ENCODE data around the gene CCDC157.

The CCDC157 gene

DNA sequence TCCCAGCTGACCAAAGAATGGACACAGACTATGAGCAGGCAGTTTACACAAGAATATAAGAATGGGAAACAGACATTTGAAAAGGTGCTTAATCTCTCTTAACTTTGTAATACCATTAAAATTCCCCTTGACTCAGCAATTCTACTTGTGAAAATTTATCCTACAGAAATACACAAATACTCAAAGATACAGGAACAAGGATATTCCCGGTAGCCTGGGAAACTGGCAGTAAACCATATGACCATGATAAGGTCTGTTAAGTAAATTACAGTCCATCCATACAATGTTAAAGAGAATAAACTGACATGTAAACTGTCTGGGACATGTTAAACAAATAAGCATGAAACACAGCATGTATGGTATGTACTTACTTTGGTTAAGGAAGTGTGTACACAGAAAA lies 60.0 kb downstream of the CCDC157 start:
- DNase-seq, result no peak

DNA sequence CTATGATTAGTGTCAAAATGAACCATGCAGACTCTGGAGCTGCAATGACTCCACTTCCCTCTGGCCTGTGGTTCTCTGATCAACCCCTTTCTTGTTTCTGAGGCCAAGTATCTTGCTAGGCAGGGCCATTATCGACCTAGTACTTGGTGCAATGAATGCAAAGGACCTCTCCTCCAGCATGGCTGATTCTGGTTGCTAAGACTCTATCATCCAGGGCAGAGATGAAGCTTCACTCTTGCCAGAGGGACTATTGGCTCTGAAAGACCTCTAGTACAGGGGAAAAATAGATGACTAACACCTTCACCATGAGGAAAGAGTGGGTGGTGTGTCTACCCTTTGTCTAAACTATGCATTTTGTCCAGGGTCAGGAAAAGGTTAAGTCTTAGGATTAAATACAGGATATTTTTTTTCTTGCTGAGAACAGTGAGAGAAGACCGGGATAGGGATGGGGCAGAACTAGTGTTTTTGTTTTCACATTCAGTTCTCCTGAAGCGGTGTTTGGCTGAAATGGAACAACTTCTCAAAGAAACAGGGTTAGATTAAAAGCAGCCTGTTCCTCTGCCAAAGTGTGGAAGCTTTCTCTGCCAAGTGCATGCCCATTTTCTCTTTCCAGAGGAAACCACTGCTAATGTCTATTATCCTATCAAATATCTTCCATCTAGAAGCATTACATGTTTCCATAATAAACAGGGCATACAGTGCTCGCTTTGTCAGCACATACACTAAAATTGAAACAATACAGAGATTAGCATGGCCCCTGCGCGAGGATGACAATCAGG lies 63.7 kb downstream of the CCDC157 start:
- DNase-seq, result no peak

DNA sequence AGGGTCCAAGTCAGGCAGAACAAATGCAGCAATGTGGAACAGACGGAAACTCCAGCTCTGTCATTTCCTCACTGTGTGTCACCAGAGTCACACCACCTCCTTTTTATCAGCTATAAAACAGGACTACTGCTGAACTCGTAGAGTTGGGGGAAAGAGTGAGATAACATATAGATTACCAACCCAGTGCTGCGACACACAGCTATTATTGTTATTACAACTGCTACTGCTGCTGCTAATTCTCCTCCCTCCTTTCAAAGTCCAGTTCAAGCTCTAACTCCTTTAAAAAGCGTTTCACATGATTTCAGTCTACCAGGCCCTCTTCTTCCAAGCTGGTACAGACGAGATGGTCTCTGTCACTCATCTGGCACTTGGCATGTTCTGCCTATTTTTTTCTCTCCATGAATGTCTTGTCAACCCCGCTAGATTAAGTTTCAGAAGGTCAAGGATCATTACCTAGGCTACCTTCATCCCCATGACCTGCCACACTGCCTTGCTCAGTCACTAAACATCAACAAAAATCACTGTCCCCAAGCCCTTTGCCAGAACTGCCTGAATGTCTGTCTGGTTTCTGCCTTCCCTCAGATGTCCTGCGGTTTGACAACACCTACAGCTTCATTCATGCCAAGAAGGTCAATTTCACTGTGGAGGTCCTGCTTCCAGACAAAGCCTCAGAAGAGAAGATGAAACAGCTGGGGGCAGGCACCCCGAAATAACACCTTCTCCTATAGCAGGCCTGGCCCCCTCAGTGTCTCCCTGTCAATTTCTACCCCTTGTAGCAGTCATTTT lies 65.1 kb downstream of the CCDC157 start:
- DNase-seq, result no peak

DNA sequence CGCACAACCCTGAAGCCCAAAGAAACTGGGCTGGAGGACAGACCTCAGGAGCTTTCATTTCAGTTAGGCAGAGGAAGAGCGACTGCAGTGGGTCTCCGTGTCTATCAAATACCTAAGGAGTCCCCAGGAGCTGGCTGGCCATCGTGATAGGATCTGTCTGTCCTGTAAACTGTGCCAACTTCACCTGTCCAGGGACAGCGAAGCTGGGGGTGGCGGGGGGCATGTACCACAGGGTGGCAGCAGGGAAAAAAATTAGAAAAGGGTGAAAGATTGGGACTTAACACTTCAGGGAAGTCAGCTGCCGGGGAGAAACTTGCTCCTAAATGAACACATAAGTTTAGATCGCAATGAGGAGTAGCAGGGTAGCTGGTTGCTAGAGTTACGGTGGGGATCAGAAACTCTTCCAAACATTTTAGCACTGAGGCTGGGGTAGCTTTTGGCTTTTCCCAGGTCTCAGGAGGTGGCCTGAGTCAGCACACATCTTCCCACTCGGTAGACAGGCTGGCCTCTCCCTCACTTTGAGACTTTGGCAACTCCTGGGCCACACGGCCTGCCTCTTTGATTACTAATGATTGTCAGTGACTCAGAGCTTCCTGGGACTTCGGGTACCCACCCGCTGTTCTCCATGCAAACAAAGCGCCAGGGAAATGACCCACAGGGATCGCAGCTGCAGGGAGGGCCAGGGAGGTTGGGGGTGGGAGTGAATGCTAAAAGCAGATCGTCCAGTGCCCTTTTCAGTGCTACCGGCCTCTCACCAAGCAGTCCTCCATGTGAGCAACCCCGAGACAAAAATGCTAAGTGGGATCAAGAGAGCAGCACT lies 65.9 kb downstream of the CCDC157 start:
- peak; percentile 55 for DNase-seq

DNA sequence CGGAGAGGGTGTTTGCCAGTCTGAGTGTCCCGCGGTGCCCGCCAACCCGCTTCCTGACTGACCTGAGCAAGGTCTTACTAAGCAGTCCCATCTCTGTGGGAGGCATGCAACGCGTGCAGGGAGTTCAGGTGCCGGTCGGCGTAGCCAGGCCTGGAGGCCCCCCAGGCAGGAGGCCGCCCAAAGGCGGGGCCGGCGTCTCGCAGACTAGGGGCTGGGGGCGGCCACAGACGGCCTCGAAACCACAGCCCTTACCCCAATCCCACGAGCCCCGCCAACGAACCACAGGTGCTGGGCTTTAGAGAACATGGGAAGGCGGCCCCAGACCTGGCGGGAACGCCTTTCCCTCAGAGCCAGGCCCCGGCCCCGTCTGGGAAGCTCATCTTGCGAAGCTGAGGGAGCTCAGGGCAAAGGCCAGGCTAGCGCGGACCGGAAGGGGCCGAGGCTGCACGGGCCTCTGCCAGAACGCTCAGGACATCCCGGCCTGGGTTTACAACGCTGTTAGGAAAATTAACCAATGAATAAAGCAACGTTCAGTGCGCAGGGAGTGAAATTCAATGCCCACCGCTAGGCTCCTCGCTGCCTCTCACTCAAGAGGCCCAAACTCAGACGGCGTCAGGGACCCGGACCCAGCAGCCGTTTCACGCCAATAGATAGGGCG lies 66.6 kb downstream of the CCDC157 start:
- DNase-seq, result peak; percentile 57

DNA sequence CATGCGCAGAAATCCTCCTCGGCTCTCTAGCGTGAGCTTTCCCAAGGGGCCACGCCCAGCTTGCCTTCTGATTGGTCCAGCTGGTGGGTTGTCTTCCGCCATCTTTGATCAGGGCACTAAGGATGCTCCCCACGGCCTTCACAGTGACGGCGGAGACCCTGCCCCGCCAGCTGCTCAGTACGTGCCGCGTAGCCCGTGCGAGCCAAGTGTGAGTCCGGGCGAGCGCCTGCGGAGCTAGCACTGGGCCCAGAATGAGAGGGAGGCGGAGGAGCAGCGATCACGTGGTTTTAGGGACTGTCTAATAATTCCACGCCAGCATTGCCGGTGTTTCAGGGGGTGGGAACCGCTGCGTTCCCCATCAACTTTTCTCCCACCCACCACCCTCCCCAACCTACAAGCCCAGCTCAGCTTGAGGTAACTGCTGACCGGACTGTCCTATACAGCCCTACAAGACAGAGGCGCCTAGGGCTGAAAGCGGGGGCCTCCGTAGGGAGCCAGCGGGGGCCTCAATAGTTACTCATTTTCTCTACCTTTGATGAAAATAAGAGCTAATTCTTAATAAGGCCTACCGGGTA lies 67.2 kb downstream of the CCDC157 start:
- DNase-seq, result peak; percentile 100

DNA sequence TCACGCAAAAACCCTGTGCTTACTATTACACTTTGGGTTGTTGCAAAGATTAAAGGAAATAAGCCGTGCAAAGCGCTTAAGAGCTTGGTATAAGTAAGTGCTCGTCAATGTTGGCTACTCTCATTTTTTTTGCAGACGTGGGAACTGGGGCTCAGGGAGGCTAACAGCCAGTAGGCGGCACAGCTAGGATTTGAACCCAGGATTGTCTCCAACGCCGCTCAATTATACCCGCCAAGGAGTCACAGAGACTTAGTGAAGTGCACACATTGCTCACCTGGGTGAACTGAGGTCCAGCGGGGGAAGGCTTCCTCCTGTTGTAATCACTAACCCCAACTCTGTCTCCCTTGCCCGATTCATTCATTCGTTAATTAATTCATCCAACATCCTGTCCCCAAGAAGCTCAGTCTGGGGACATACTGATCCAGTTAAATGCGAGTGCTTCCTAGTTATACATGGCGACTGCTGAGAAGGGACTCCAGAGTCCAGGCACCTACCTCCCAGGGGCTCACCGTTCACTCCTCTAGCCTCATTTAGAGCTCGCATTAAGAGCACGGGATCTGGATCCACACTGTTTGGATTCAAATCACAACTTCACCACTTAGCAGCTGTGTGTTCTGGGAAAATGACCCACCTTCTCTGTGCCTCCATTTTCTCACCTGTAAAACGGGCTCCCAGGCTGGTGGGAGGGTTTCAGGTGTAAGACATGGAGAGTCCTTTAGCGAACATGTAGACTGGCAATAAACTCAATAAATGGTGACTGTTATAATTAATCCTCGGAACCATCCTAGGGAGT lies 67.9 kb downstream of the CCDC157 start:
- peak; percentile 53 for DNase-seq

DNA sequence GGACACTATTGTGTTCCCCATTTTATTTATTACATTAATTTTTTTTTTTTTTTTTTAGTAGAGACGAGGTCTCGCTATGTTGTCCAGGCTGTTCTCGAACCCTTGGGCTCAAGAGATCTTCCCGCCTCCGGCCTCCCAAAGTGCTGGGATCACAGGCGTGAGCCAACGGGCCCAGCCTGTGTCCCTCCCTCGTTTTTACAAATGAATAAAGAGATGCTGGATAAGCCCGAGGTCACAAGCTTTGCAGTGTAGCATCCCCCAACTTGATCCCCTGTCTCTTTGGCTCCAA lies 68.5 kb downstream of the CCDC157 start:
- no peak for DNase-seq

DNA sequence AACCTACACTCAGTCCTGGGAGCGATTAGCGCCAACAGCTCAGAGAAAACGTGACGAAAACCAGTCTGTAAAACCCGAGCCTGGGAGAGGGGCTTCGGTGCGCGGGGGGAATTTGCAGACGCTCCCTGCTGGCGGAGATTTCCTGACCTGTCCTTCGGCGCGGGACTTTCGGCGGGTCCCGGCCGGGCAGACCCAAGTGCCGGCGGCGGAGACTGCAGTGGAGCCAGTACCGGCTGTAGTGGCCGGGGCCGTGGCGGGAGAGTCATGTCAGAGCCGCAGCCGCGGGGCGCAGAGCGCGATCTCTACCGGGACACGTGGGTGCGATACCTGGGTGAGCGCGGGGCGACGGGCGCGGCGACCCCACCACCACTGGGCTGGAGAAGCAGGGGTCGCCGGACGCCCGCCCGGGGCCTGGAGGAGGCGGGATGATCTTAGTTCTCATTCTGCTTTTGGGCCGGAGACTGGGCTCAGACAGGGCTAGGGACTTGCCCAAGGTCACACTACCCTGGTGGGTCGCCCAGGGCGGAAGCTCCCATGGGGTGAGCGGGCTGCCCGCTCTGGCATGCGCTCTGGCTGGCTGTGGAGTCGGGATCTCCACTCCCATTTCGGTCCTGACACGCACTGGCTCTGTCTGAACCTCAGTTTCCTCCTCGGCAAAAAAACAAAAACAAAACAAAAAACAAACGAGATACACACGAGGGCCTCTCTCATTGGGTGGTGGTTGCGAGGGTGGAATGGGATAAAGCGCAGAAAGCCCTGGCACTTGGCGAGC lies 69.0 kb downstream of the CCDC157 start, which contains the start of gene MTFP1:
Gene MTFP1 (plus strand): TSS at position 153 of the 772 bp plus-strand sequence. CDS start 112 bp downstream, at position 265.
- DNase-seq, result peak; percentile 70

All from activated CD4-positive, alpha-beta T cell treated with anti-CD3 and anti-CD28 coated beads, Interleukin-2, Interleukin-6, amounts not matched to agents 100 ng/mL and 50 ng/mL, durations not matched to agents 16 hours and 8 hours (primary cell).